H1 (cell line): ENCODE results near the gene SLC23A3. TPM values are rescaled to one million over a fixed set of nuclear protein-coding genes. Genes with fewer than 3 reads are reported as not detected.

ENCODE experiments used
- CTCF ChIA-PET: fragments of 300-600 bp; sonication (Branson Sonifier 250); formaldehyde crosslinking; loops from one replicate; lab custom pipeline; 2021; ENCODE audit not compliant: partially characterized antibody; lab: Charles Lee
- POLR2A ChIA-PET: fragments of 300-600 bp; sonication (Branson Sonifier 250); formaldehyde crosslinking; loops from one replicate; lab custom pipeline; 2021; ENCODE audit warnings: inconsistent platforms; ENCODE audit not compliant: partially characterized antibody; lab: Charles Lee
- DNase-seq, 2 experiments: peaks; one replicate each; pipeline versions ENCODE4 v3.0.0 to v3.0.0-alpha.2; 2010 to 2022; ENCODE audit warnings: low spot score in 2 of 2, low read depth in 1 of 2, mixed read lengths in 1 of 2
- FAIRE-seq: peaks from 2 replicates; lab custom pipeline; 2011; peaks lifted over from hg19 to GRCh38; lab: Jason Lieb, UNC
- H2AFZ ChIP-seq: 2 replicates; pipeline ENCODE4 v1.8.1; 2012; ENCODE audit warnings: low read length, inconsistent platforms
- H2AK5ac ChIP-seq: 2 replicates; pipeline ENCODE4 v1.6.1; 2013; ENCODE audit warnings: low read depth, low read length
- H2BK120ac ChIP-seq: replicated peaks from 2 replicates; pipeline ENCODE3; 2013; ENCODE audit warnings: low read depth, low read length, inconsistent platforms
- H2BK12ac ChIP-seq: 2 replicates; pipeline ENCODE4 v1.6.1; 2013; ENCODE audit warnings: low read depth, low read length
- H2BK15ac ChIP-seq: 2 replicates; pipeline ENCODE4 v1.6.1; 2013; ENCODE audit warnings: low read length
- H2BK20ac ChIP-seq: 2 replicates; pipeline ENCODE4 v1.6.1; 2013; ENCODE audit warnings: low read length
- H2BK5ac ChIP-seq: 2 replicates; pipeline ENCODE4 v1.6.1; 2013; ENCODE audit warnings: low read depth, low read length
- H3K14ac ChIP-seq: 2 replicates; pipeline ENCODE4 v1.6.1; 2013; ENCODE audit warnings: inconsistent platforms; ENCODE audit not compliant: insufficient read length
- H3K18ac ChIP-seq: 2 replicates; pipeline ENCODE4 v1.6.1; 2013; ENCODE audit warnings: low read length; ENCODE audit errors: extremely low read depth
- H3K23ac ChIP-seq: 2 replicates; pipeline ENCODE4 v1.6.1; 2013; ENCODE audit warnings: inconsistent platforms; ENCODE audit not compliant: insufficient read length
- H3K23me2 ChIP-seq: 2 replicates; pipeline ENCODE4 v1.6.1; 2013; ENCODE audit warnings: low read depth, low read length
- H3K27ac ChIP-seq: 2 replicates; pipeline ENCODE4 v1.6.1; 2011; ENCODE audit warnings: low read depth, low read length, inconsistent platforms
- H3K27me3 ChIP-seq, 4 experiments: replicated peaks in 1 of 4; 1 replicate in 1 of 4; 2 replicates in 3 of 4; pipeline versions ENCODE4 v1.6.1 to v1.8.1; 2011 to 2013; ENCODE audit warnings: low read length in 3 of 4, mild to moderate bottlenecking in 3 of 4, inconsistent platforms in 2 of 4, mixed read lengths in 2 of 4, moderate library complexity in 1 of 4; ENCODE audit not compliant: control insufficient read depth in 3 of 4, insufficient read depth in 3 of 4; ENCODE audit errors: extremely low read depth in 1 of 4
- H3K36me3 ChIP-seq, 4 experiments: 2 replicates each; pipeline versions ENCODE4 v1.6.1 to v1.8.1; 2011 to 2013; ENCODE audit warnings: mild to moderate bottlenecking in 4 of 4, low read length in 3 of 4, moderate library complexity in 2 of 4, control low read depth in 1 of 4, inconsistent platforms in 1 of 4; ENCODE audit not compliant: insufficient read depth in 4 of 4, control insufficient read depth in 2 of 4
- H3K4ac ChIP-seq: replicated peaks from 2 replicates; pipeline ENCODE3; 2013; ENCODE audit warnings: low read length, low read depth, mixed read lengths, inconsistent platforms; ENCODE audit not compliant: insufficient read length
- H3K4me1 ChIP-seq, 4 experiments: replicated peaks in 1 of 4; 1 replicate in 1 of 4; 2 replicates in 3 of 4; pipeline versions ENCODE4 v1.6.1 to v1.8.1; 2011 to 2013; ENCODE audit warnings: low read length in 3 of 4, inconsistent platforms in 2 of 4, mixed read lengths in 1 of 4; ENCODE audit not compliant: insufficient read depth in 4 of 4, control insufficient read depth in 3 of 4
- H3K4me2 ChIP-seq, 2 experiments: 2 replicates each; pipeline versions ENCODE4 v1.6.1 to v1.8.1; 2011 to 2013; ENCODE audit warnings: low read depth in 2 of 2, low read length in 2 of 2, control low read depth in 1 of 2, inconsistent platforms in 1 of 2, mild to moderate bottlenecking in 1 of 2; ENCODE audit not compliant: insufficient read depth in 1 of 2
- H3K4me3 ChIP-seq, 4 experiments: fragments of 200-600, 300-600 bp in 1 of 4; sonication (generic), shearing (Covaris generic), sonication (Bioruptor Twin) in 1 of 4; 2 replicates each; pipeline versions ENCODE4 v1.5.1 to v1.8.1; 2011 to 2016; ENCODE audit warnings: low read length in 4 of 4, low read depth in 3 of 4, control low read depth in 2 of 4, inconsistent platforms in 2 of 4, mild to moderate bottlenecking in 2 of 4, mixed read lengths in 1 of 4, moderate library complexity in 1 of 4; ENCODE audit not compliant: insufficient read depth in 2 of 4; ENCODE audit errors: extremely low read depth in 1 of 4
- H3K56ac ChIP-seq: replicated peaks from 2 replicates; pipeline ENCODE3; 2013; ENCODE audit warnings: low read depth, mild to moderate bottlenecking, mixed read lengths, low read length, inconsistent platforms; ENCODE audit not compliant: insufficient read length
- H3K79me1 ChIP-seq: 2 replicates; pipeline ENCODE4 v1.6.1; 2013; ENCODE audit warnings: low read depth, low read length, control low read depth
- H3K79me2 ChIP-seq, 2 experiments: 2 replicates each; pipeline versions ENCODE4 v1.6.1 to v1.8.1; 2012 to 2013; ENCODE audit warnings: low read length in 2 of 2, mild to moderate bottlenecking in 2 of 2, inconsistent platforms in 1 of 2; ENCODE audit not compliant: insufficient read depth in 2 of 2, control insufficient read depth in 1 of 2
- H3K9ac ChIP-seq, 4 experiments: replicated peaks in 1 of 4; 1 replicate in 1 of 4; 2 replicates in 3 of 4; pipeline versions ENCODE4 v1.6.1 to v1.8.1; 2011 to 2013; ENCODE audit warnings: low read depth in 3 of 4, low read length in 3 of 4, control low read depth in 2 of 4, mild to moderate bottlenecking in 2 of 4, moderate library complexity in 2 of 4, inconsistent platforms in 1 of 4; ENCODE audit errors: extremely low read depth in 1 of 4
- H3K9me3 ChIP-seq, 2 experiments: 2 replicates each; pipeline versions ENCODE4 v1.6.1 to v1.8.1; 2012 to 2013; ENCODE audit warnings: mild to moderate bottlenecking in 2 of 2, moderate library complexity in 2 of 2, control low read depth in 1 of 2, inconsistent platforms in 1 of 2, low read depth in 1 of 2, low read length in 1 of 2, mixed read lengths in 1 of 2; ENCODE audit not compliant: insufficient read depth in 2 of 2
- H4K20me1 ChIP-seq, 2 experiments: replicated peaks in 1 of 2; 2 replicates each; pipeline versions ENCODE3 to v1.8.1; 2011 to 2013; ENCODE audit warnings: inconsistent platforms in 2 of 2, low read length in 2 of 2, mild to moderate bottlenecking in 1 of 2; ENCODE audit not compliant: insufficient read depth in 2 of 2, control insufficient read depth in 1 of 2
- H4K5ac ChIP-seq: 2 replicates; pipeline ENCODE4 v1.6.1; 2013; ENCODE audit warnings: low read length, low read depth, mixed read lengths, inconsistent platforms; ENCODE audit not compliant: insufficient read length
- H4K8ac ChIP-seq: 2 replicates; pipeline ENCODE4 v1.8.0; 2013; ENCODE audit warnings: mild to moderate bottlenecking, moderate library complexity, low read length, inconsistent platforms; ENCODE audit not compliant: insufficient read depth; ENCODE audit errors: extremely low read depth
- H4K91ac ChIP-seq: replicated peaks from 2 replicates; pipeline ENCODE3; 2013; ENCODE audit warnings: low read length, mixed read lengths, inconsistent platforms; ENCODE audit not compliant: insufficient read length
- BCL11A ChIP-seq, 2 experiments: IDR thresholded peaks; one replicate each; pipeline ENCODE4 v1.6.1; 2011; ENCODE audit warnings: low read depth in 2 of 2, low read length in 2 of 2, mild to moderate bottlenecking in 2 of 2
- CBX8 ChIP-seq: fragments of 300-800, 300-1000 bp; sonication (generic); IDR thresholded peaks from 2 replicates; pipeline ENCODE4 v1.7.1; 2016; ENCODE audit warnings: low read depth, low read length, borderline replicate concordance
- CEBPB ChIP-seq: IDR thresholded peaks from 2 replicates; pipeline ENCODE4 v1.6.1; 2012; ENCODE audit warnings: low read depth, low read length
- CREB1 ChIP-seq: IDR thresholded peaks from 2 replicates; pipeline ENCODE4 v1.6.1; 2012; ENCODE audit warnings: inconsistent platforms
- EP300 ChIP-seq, 2 experiments: IDR thresholded peaks; 1 replicate in 1 of 2; 2 replicates in 1 of 2; pipeline ENCODE4 v1.6.1; 2011 to 2012; ENCODE audit warnings: low read depth in 2 of 2, low read length in 2 of 2, mild to moderate bottlenecking in 2 of 2, borderline replicate concordance in 1 of 2, inconsistent platforms in 1 of 2, moderate library complexity in 1 of 2
- JUND ChIP-seq: IDR thresholded peaks from 2 replicates; pipeline ENCODE4 v1.6.1; 2011; ENCODE audit warnings: mild to moderate bottlenecking, improper control_type of control experiment, low read length
- RAD21 ChIP-seq, 2 experiments: IDR thresholded peaks in 1 of 2; conservative IDR thresholded peaks in 1 of 2; 2 replicates each; pipeline ENCODE4 v1.6.1; 2011; ENCODE audit warnings: low read depth in 2 of 2, low read length in 2 of 2, improper control_type of control experiment in 1 of 2, inconsistent platforms in 1 of 2, mild to moderate bottlenecking in 1 of 2, moderate library complexity in 1 of 2
- RFX5 ChIP-seq: IDR thresholded peaks from 2 replicates; pipeline ENCODE4 v1.6.1; 2011; ENCODE audit warnings: low read depth, low read length, improper control_type of control experiment, borderline replicate concordance
- RNF2 ChIP-seq: fragments of 200-900, 300-1000 bp; sonication (generic); IDR thresholded peaks from 2 replicates; pipeline ENCODE4 v1.7.1; 2016; ENCODE audit warnings: borderline replicate concordance, low read depth, mild to moderate bottlenecking, antibody characterized with exemption, low read length; ENCODE audit not compliant: poor library complexity, severe bottlenecking; ENCODE audit errors: missing control alignments
- SP2 ChIP-seq: IDR thresholded peaks from 2 replicates; pipeline ENCODE4 v1.6.1; 2012; ENCODE audit warnings: mild to moderate bottlenecking, low read length, inconsistent platforms
- SRF ChIP-seq: IDR thresholded peaks from 2 replicates; pipeline ENCODE4 v1.6.1; 2011; ENCODE audit warnings: mild to moderate bottlenecking, low read depth, low read length, moderate library complexity
- WGBS, 2 experiments: shearing (Covaris generic) in 1 of 2; methylation state at CpG; one replicate each; pipeline versions ENCODE4 v1.1.6 to v1.1.7; 2013 to 2015; ENCODE audit warnings: low lambda C conversion rate in 2 of 2, mixed read lengths in 2 of 2, inconsistent platforms in 1 of 2, low coverage in 1 of 2, missing lambda C conversion rate in 1 of 2; ENCODE audit not compliant: insufficient replicate concordance in 2 of 2, insufficient coverage in 1 of 2, insufficient read length in 1 of 2; ENCODE audit errors: extremely low coverage in 1 of 2, missing lambda C conversion rate in 1 of 2; 5-methylcytosine and 5-hydroxymethylcytosine counted together
- polyA plus RNA-seq, 7 experiments: library from polyadenylated mRNA; depleted of rRNA in 3 of 7; stranded (reverse) in 5 of 7; unstranded in 2 of 7; fragments of >200 nt in 5 of 7; fragments of 200-250 nt in 2 of 7; gene quantifications; 1 replicate in 5 of 7; 2 replicates in 1 of 7; 4 replicates in 1 of 7; pipeline versions ENCODE4 v1.2.1 to v1.2.3, GENCODE V29; 2011 to 2013; ENCODE audit warnings: missing spikeins in 2 of 7, mixed read lengths in 2 of 7
- total RNA-seq: library from RNA; stranded (reverse); fragmentation: NEBNext Ultra II Directional; extraction: Animal tissue kit (Norgen Biotek cat#: 25700); gene quantifications from 2 replicates; pipeline ENCODE4 v1.2.1, GENCODE V29; 2021
- TF ChIP-seq, protein P1 (sequence below): IDR thresholded peaks from 2 replicates; pipeline ENCODE4 v1.6.1; 2012; ENCODE audit warnings: low read length, inconsistent platforms

SLC23A3 gene
- total and polyA plus RNA-seq, 2 of the 8 experiments (the other 6 are each of a cell fraction or from before 2014, with no cell fraction given) = 0.35 to 0.84 TPM

- Histone ChIP-seq H4K8ac (no peak overlapping the region), H3K79me1 (no peaks in the 10 kb centered on the region; the same call in 1 of the 2 replicates), H3K18ac (no peak overlapping the region), H3K79me2 (no peaks in the 10 kb centered on the region), H4K5ac (no peak overlapping the region), H2BK12ac (no peak overlapping the region), H3K4me2 (peak overlapping the region; percentile 35 to 83), H3K14ac (no peak overlapping the region), H2BK5ac (no peak overlapping the region; the same call in 1 of the 2 replicates), H3K23ac (no peak overlapping the region), H3K9ac (no peak overlapping the region), H3K4me1 (peaks cover 0 to 5% (median 2%) of the 10 kb centered on the region in 4 experiments; a peak in 3 of 7 replicates), H3K56ac (no peak overlapping the region), H3K9me3 (no peaks in the 10 kb centered on the region), H3K4ac (peak overlapping the region; percentile 4), H3K27ac (no peak overlapping the region), H3K27me3 (no peaks in the 10 kb centered on the region; a peak in 2 of 7 replicates), H2AK5ac (no peak overlapping the region), H3K4me3 (peak overlapping the region; percentile 32 to 83 (median 78)), H4K20me1 (peaks cover 2 to 8% of the 10 kb centered on the region in 2 experiments), H3K36me3 (peaks cover 0 to 2% (median 0%) of the 10 kb centered on the region in 4 experiments; a peak in 3 of 8 replicates), H4K91ac (no peak overlapping the region), H2BK20ac (no peak overlapping the region), H2AFZ (peak overlapping the region; percentile 37; the same call in 1 of the 2 replicates), H2BK15ac (no peak overlapping the region), H3K23me2 (peaks cover 2% of the 10 kb centered on the region; the same call in 1 of the 2 replicates), H2BK120ac (no peak overlapping the region)
- FAIRE-seq (no peak), DNase-seq (no peak)
- 61% methylated on average over 4 of the region's 4 CpGs; no CpG with 5 or more reads in 1 of the 2 experiments for WGBS, 2 experiments
- ChIA-PET POLR2A (no interaction called here), CTCF (no interaction called here)
- TF ChIP-seq EP300 (IDR thresholded peaks at IDR 0.05; ENCODE audit: borderline replicate concordance in 1 of 2, low read depth in 2 of 2, low read length in 2 of 2) = no peak
- TF ChIP-seq BCL11A (IDR thresholded peaks at IDR 0.05; ENCODE audit: low read depth in 2 of 2, low read length in 2 of 2) = no peak
- TF ChIP-seq RNF2 = no peak
- TF ChIP-seq, protein P1, sequence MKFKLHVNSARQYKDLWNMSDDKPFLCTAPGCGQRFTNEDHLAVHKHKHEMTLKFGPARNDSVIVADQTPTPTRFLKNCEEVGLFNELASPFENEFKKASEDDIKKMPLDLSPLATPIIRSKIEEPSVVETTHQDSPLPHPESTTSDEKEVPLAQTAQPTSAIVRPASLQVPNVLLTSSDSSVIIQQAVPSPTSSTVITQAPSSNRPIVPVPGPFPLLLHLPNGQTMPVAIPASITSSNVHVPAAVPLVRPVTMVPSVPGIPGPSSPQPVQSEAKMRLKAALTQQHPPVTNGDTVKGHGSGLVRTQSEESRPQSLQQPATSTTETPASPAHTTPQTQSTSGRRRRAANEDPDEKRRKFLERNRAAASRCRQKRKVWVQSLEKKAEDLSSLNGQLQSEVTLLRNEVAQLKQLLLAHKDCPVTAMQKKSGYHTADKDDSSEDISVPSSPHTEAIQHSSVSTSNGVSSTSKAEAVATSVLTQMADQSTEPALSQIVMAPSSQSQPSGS = no peak
- TF ChIP-seq SRF = no peak
- TF ChIP-seq CBX8 = no peak
- TF ChIP-seq CEBPB = no peak
- TF ChIP-seq CREB1 = no peak
- no peak for TF ChIP-seq SP2
- TF ChIP-seq RAD21 (IDR thresholded peaks at IDR 0.05 in 1 of 2, conservative IDR thresholded peaks at IDR 0.05 in 1 of 2; ENCODE audit: low read depth in 2 of 2, low read length in 2 of 2) = no peak
- TF ChIP-seq JUND = no peak
- TF ChIP-seq RFX5 = no peak
Observed at GRCh38 chr2:219161097-219161496, 8.7 kb downstream of the SLC23A3 start.
